HepG2 (cell line): ENCODE measurements around the gene SRRM4. TPM values are rescaled to one million over a fixed set of nuclear protein-coding genes. Genes with fewer than 3 reads are reported as not detected.
A peak's percentile ranks its signal among the peaks of the same experiment; 100 is the strongest.

Experiments used
- ATAC-seq: fragments of 200-7000 bp; cut with Tn5 transposase; 3 replicates; pipeline ENCODE4 v1.9.1; 2020; ENCODE audit warnings: mild to moderate bottlenecking, moderate library complexity
- BruUV-seq: library from RNA; stranded (reverse); fragments of 400-500 nt; replicated peaks from 2 replicates; lab custom pipeline; 2021; lab: Mats Ljungman, UMichigan
- CTCF ChIA-PET: fragments of 300-600 bp; formaldehyde crosslinking; extraction: SDS; loops from one replicate; lab custom pipeline; 2021; ENCODE audit warnings: low total read pairs, inconsistent platforms, low intra/inter-chr PET ratio; lab: Yijun Ruan, JAX
- POLR2A ChIA-PET: fragments of 350-600 bp; sonication (Branson Sonifier 250); formaldehyde crosslinking; loops from one replicate; lab custom pipeline; 2020; ENCODE audit warnings: antibody characterized with exemption, inconsistent platforms; lab: Yijun Ruan, JAX
- DNase-seq: peaks from one replicate; pipeline ENCODE4 v3.0.0-alpha.2; 2015; ENCODE audit warnings: low spot score
- FAIRE-seq: peaks from 3 replicates; lab custom pipeline; 2011; peaks lifted over from hg19 to GRCh38; lab: Jason Lieb, UNC
- H2AFZ ChIP-seq: one replicate; pipeline ENCODE4 v1.6.1; 2011; ENCODE audit warnings: low read length, inconsistent platforms
- H3K27ac ChIP-seq: fragments of 300-600 bp; 3 replicates; pipeline ENCODE4 v1.8.0; 2011; ENCODE audit warnings: mixed run types, mild to moderate bottlenecking, mixed read lengths, low read length, inconsistent platforms; ENCODE audit not compliant: insufficient read depth; ENCODE audit errors: extremely low read length
- H3K27me3 ChIP-seq, 2 experiments: fragments of 200-600 bp in 1 of 2; 2 replicates in 1 of 2; 3 replicates in 1 of 2; pipeline versions ENCODE4 v1.6.0 to v1.8.0; 2011; ENCODE audit warnings: low read length in 2 of 2, mild to moderate bottlenecking in 2 of 2, moderate library complexity in 2 of 2, inconsistent platforms in 1 of 2; ENCODE audit not compliant: insufficient read depth in 2 of 2, control insufficient read depth in 1 of 2
- H3K36me3 ChIP-seq, 2 experiments: fragments of 200-600 bp in 1 of 2; replicated peaks in 1 of 2; 2 replicates in 1 of 2; 3 replicates in 1 of 2; pipeline versions ENCODE4 v1.5.1 to v1.8.0; 2011; ENCODE audit warnings: low read length in 2 of 2, inconsistent platforms in 1 of 2; ENCODE audit not compliant: insufficient read depth in 2 of 2, control insufficient read depth in 1 of 2
- H3K4me1 ChIP-seq: 2 replicates; pipeline ENCODE4 v1.5.1; 2012; ENCODE audit warnings: low read length, inconsistent platforms; ENCODE audit not compliant: insufficient read depth
- H3K4me2 ChIP-seq: 2 replicates; pipeline ENCODE4 v1.6.0; 2011; ENCODE audit warnings: low read depth, low read length, inconsistent platforms
- H3K4me3 ChIP-seq, 3 experiments: fragments of 200-600 bp in 1 of 3; sonication (generic), shearing (Covaris generic) in 1 of 3; replicated peaks in 1 of 3; 2 replicates each; pipeline ENCODE4 v1.5.1; 2011 to 2016; ENCODE audit warnings: low read length in 3 of 3, inconsistent platforms in 2 of 3, low read depth in 2 of 3, mild to moderate bottlenecking in 2 of 3, control low read depth in 1 of 3, mixed read lengths in 1 of 3; ENCODE audit not compliant: insufficient read depth in 1 of 3
- H3K79me2 ChIP-seq: one replicate; pipeline ENCODE4 v1.6.1; 2011; ENCODE audit warnings: low read length, inconsistent platforms; ENCODE audit not compliant: insufficient read depth
- H3K9ac ChIP-seq: 2 replicates; pipeline ENCODE4 v1.6.0; 2011; ENCODE audit warnings: mild to moderate bottlenecking, low read depth, low read length, inconsistent platforms; ENCODE audit not compliant: insufficient read depth
- H3K9me3 ChIP-seq: 2 replicates; pipeline ENCODE4 v1.5.1; 2012; ENCODE audit warnings: mild to moderate bottlenecking, low read length
- H4K20me1 ChIP-seq: 2 replicates; pipeline ENCODE4 v1.6.0; 2011; ENCODE audit warnings: inconsistent platforms, mild to moderate bottlenecking, low read length, moderate library complexity; ENCODE audit not compliant: insufficient read depth
- MAFF ChIP-seq: IDR thresholded peaks from 2 replicates; pipeline ENCODE4 v1.6.1; 2011; ENCODE audit warnings: low read depth, low read length, improper control_type of control experiment
- MAFK ChIP-seq, 2 experiments: IDR thresholded peaks in 1 of 2; conservative IDR thresholded peaks in 1 of 2; 2 replicates each; pipeline ENCODE4 v1.6.1; 2011; ENCODE audit warnings: improper control_type of control experiment in 2 of 2, low read length in 2 of 2
- ZNF567 ChIP-seq: sonication (generic); formaldehyde crosslinking; IDR thresholded peaks from 2 replicates; pipeline ENCODE4 v1.8.1; 2023; ENCODE audit warnings: mild to moderate bottlenecking, missing genetic modification reagents, borderline replicate concordance
- WGBS: methylation state at CpG from one replicate; pipeline ENCODE4 v1.1.6; 2017; ENCODE audit warnings: low lambda C conversion rate; 5-methylcytosine and 5-hydroxymethylcytosine counted together
- in situ Hi-C: cut with HindIII; loops from 2 replicates; pipeline ENCODE4 v1.10.0; 2017; ENCODE audit warnings: low pct_unique_long_range_greater_than_20kb; ENCODE audit not compliant: extremely low pct_ligation_motif_present
- intact Hi-C: fragments of 100-400 bp; cut with micrococcal nuclease; formaldehyde crosslinking; loops from one replicate; pipeline ENCODE4 v1.10.0; 2022; ENCODE audit not compliant: unreplicated experiment
- polyA plus RNA-seq, 8 experiments: library from polyadenylated mRNA; depleted of rRNA in 3 of 8; stranded (reverse) in 7 of 8; unstranded in 1 of 8; fragments of >200 nt; fragmentation: Illumina TruSeq in 4 of 8; extraction: Trizol in 4 of 8; gene quantifications; 2 replicates each; pipeline versions ENCODE4 v1.2.1 to v1.2.3, GENCODE V29; 2011 to 2016; ENCODE audit warnings: low read depth in 4 of 8, missing spikeins in 1 of 8, mixed read lengths in 1 of 8; ENCODE audit not compliant: insufficient read depth in 1 of 8
- total RNA-seq, 5 experiments: library from RNA; depleted of rRNA; stranded (reverse); fragments of >200 nt; fragmentation: Illumina TruSeq; extraction: Trizol; gene quantifications; 2 replicates each; pipeline ENCODE4 v1.2.3, GENCODE V29; 2016; ENCODE audit warnings: low read depth in 1 of 5
- TF ChIP-seq, protein P1 (sequence below): sonication (generic); formaldehyde crosslinking; IDR thresholded peaks from 2 replicates; pipeline ENCODE4 v1.4.0; 2020; ENCODE audit warnings: missing genetic modification reagents, mild to moderate bottlenecking, borderline replicate concordance

The SRRM4 gene
- total and polyA plus RNA-seq, 2 of the 13 experiments (the other 11 are each of a cell fraction or from before 2014, with no cell fraction given), result not detected

DNA sequence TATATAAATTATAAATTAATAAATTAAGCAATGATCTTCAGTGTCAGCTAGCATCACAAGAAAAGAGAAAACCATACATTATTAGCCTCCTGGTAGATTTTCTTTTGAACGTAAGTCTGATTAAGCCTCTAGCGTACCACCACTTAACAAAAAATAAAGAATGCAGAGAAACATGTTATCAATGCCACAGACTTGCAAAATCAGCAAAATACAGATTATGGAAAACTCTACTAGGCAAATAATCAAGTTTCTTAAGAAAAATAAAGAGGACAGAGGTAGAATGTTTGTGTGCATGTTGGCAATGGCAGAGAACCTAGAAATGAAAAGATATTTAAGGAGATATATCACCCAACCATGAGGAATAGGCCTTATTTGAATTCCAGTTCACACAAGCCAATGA is 8.4 kb upstream of the SRRM4 start:
- TF ChIP-seq, protein P1, sequence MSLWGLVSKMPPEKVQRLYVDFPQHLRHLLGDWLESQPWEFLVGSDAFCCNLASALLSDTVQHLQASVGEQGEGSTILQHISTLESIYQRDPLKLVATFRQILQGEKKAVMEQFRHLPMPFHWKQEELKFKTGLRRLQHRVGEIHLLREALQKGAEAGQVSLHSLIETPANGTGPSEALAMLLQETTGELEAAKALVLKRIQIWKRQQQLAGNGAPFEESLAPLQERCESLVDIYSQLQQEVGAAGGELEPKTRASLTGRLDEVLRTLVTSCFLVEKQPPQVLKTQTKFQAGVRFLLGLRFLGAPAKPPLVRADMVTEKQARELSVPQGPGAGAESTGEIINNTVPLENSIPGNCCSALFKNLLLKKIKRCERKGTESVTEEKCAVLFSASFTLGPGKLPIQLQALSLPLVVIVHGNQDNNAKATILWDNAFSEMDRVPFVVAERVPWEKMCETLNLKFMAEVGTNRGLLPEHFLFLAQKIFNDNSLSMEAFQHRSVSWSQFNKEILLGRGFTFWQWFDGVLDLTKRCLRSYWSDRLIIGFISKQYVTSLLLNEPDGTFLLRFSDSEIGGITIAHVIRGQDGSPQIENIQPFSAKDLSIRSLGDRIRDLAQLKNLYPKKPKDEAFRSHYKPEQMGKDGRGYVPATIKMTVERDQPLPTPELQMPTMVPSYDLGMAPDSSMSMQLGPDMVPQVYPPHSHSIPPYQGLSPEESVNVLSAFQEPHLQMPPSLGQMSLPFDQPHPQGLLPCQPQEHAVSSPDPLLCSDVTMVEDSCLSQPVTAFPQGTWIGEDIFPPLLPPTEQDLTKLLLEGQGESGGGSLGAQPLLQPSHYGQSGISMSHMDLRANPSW (CRISPR knock-in tag), result no peak
- TF ChIP-seq ZNF567 (CRISPR knock-in tag), result no peak
- TF ChIP-seq MAFK (conservative IDR thresholded peaks at IDR 0.05 in 1 of 2, IDR thresholded peaks at IDR 0.05 in 1 of 2; ENCODE audit: low read length in 2 of 2), result peak; percentile 47 to 71; a peak in 3 of 4 replicates
- TF ChIP-seq MAFF, result peak; percentile 59
- Histone ChIP-seq H4K20me1 (no peaks in the 10 kb centered on the region), H3K4me3 (no peak overlapping the region), H3K79me2 (no peaks in the 10 kb centered on the region), H2AFZ (no peak overlapping the region), H3K4me1 (no peaks in the 10 kb centered on the region), H3K9ac (no peak overlapping the region), H3K4me2 (no peak overlapping the region), H3K36me3 (no peaks in the 10 kb centered on the region), H3K27ac (no peak overlapping the region), H3K9me3 (no peaks in the 10 kb centered on the region), H3K27me3 (no peaks in the 10 kb centered on the region)
- FAIRE-seq, result no peak
- WGBS, result 2% methylated on average over 2 of the region's 2 CpGs
- BruUV-seq, result no TSS peak
- intact Hi-C loops (no loop called here), in situ Hi-C loops (no loop called here)
- DNase-seq, result no peak
- ChIA-PET POLR2A (no interaction called here), CTCF (no interaction called here)
- ATAC-seq, result no peak
